Activated naive CD8-positive, alpha-beta T cell treated with anti-CD3 and anti-CD28 coated beads, Interleukin-2, amount 50 U/mL, for 24 hours (primary cell): ENCODE results near the gene PCDHA5.
"Not testable (repeated sequence)": the region's sequence is repeated elsewhere in the genome, so short reads cannot be mapped to it uniquely, and the experiment has no call there.

Source experiments
- ATAC-seq: fragments of 150-1000 bp; cut with Tn5 transposase; one replicate; pipeline ENCODE4 v1.10.0; 2021
- DNase-seq: peaks from one replicate; pipeline ENCODE4 v3.0.0; 2021
- H3K27ac Mint-ChIP-seq: one replicate; pipeline ENCODE4 v1.8.0; 2021; ENCODE audit warnings: mild to moderate bottlenecking, mixed read lengths
- H3K27me3 Mint-ChIP-seq: one replicate; pipeline ENCODE4 v1.8.0; 2021; ENCODE audit warnings: mixed read lengths
- H3K36me3 Mint-ChIP-seq: one replicate; pipeline ENCODE4 v1.8.0; 2021; ENCODE audit warnings: low read depth, mixed read lengths
- H3K4me1 Mint-ChIP-seq: one replicate; pipeline ENCODE4 v1.8.0; 2021; ENCODE audit warnings: mixed read lengths
- H3K4me3 Mint-ChIP-seq: one replicate; pipeline ENCODE4 v1.8.0; 2021; ENCODE audit warnings: mild to moderate bottlenecking, moderate library complexity, mixed read lengths
- H3K9me3 Mint-ChIP-seq: one replicate; pipeline ENCODE4 v1.8.0; 2021; ENCODE audit warnings: mixed read lengths

The PCDHA5 gene

GRCh38 chr5:140821375-140822280 lies at the start of gene PCDHA5:
Gene PCDHA5, plus strand, starts transcription at chr5:140821613.
- H3K27me3 Mint-ChIP-seq = peaks cover 18% of the 10 kb centered on the region
- no peak for ATAC-seq
- no peak within 1 kb of the TSS for H3K27ac Mint-ChIP-seq
- H3K4me3 Mint-ChIP-seq = no peak within 1 kb of the TSS
- H3K36me3 Mint-ChIP-seq = peaks cover 5% of the 10 kb centered on the region
- no peaks in the 10 kb centered on the region for H3K4me1 Mint-ChIP-seq
- DNase-seq = peak; percentile 40
- peaks cover 14% of the 10 kb centered on the region for H3K9me3 Mint-ChIP-seq

GRCh38 chr5:140780512-140780911 lies 40.9 kb upstream of the PCDHA5 start:
- Mint-ChIP-seq H3K4me1 (no peaks in the 10 kb centered on the region), H3K9me3 (peaks cover 77% of the 10 kb centered on the region), H3K36me3 (peaks cover 12% of the 10 kb centered on the region), H3K27me3 (peaks cover 6% of the 10 kb centered on the region), H3K4me3 (no peak overlapping the region), H3K27ac (no peak overlapping the region)
- DNase-seq (no peak), ATAC-seq (no peak)

- peaks cover 49% of the 10 kb centered on the region for H3K9me3 Mint-ChIP-seq
- H3K36me3 Mint-ChIP-seq = peaks cover 23% of the 10 kb centered on the region
- H3K27me3 Mint-ChIP-seq = peaks cover 20% of the 10 kb centered on the region
- no peaks in the 10 kb centered on the region for H3K4me1 Mint-ChIP-seq
- DNase-seq (no peak), ATAC-seq (no peak)
- H3K4me3 Mint-ChIP-seq = no peak within 1 kb of the TSS
- H3K27ac Mint-ChIP-seq = no peak within 1 kb of the TSS
Observed at GRCh38 chr5:140785905-140786686, 35.3 kb upstream of the PCDHA5 start, which contains the start of gene PCDHA1. Gene PCDHA1, plus strand, starts transcription at chr5:140786140.

GRCh38 chr5:140787422-140787821 lies 34.0 kb upstream of the PCDHA5 start:
- H3K4me1 Mint-ChIP-seq, ATAC-seq, H3K4me3 Mint-ChIP-seq, H3K27ac Mint-ChIP-seq, DNase-seq: not testable (repeated sequence)
- Mint-ChIP-seq H3K36me3 (peaks cover 21% of the 10 kb centered on the region), H3K9me3 (peaks cover 51% of the 10 kb centered on the region), H3K27me3 (peaks cover 25% of the 10 kb centered on the region)

DNA sequence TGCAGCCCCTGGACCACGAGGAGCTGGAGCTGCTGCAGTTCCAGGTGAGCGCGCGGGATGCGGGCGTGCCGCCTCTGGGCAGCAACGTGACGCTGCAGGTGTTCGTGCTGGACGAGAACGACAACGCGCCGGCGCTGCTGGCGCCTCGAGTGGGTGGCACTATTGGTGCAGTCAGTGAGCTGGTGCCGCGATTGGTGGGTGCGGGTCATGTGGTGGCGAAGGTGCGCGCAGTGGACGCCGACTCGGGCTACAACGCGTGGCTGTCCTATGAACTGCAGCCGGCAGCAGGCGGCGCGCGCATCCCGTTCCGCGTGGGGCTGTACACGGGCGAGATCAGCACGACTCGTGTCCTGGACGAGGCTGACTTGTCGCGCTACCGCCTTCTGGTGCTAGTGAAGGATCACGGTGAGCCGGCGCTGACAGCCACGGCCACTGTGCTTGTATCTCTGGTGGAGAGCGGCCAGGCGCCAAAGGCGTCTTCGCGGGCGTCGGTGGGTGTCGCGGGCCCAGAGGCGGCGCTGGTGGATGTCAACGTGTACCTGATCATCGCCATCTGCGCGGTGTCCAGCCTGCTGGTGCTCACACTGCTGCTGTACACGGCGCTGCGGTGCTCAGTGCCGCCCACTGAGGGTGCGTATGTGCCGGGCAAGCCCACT lies 33.4 kb upstream of the PCDHA5 start:
- Mint-ChIP-seq H3K36me3 (peaks cover 21% of the 10 kb centered on the region), H3K9me3 (peaks cover 51% of the 10 kb centered on the region), H3K27me3 (peaks cover 25% of the 10 kb centered on the region)
- not testable (repeated sequence) for H3K4me3 Mint-ChIP-seq, ATAC-seq, DNase-seq, H3K4me1 Mint-ChIP-seq, H3K27ac Mint-ChIP-seq

DNA sequence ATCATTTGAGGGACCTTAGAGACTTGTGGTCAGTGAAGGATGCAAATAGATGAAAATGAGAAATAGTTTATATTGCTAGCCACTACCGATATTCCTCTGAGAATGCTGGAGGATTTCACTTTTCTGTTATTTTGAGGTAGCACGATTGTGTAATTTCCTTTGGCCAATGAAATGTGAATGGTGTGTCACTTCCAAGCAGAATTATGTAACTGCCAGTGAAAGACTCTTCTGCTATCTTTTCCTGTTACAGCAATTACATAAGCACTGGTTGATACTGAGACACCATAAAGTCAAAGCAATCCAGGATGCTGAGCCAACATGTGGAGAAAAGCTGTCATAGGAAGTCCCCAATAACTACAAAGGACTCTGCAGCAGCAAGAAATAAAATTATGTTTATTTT lies 30.3 kb upstream of the PCDHA5 start:
- H3K9me3 Mint-ChIP-seq = peaks cover 50% of the 10 kb centered on the region
- DNase-seq = no peak
- H3K27me3 Mint-ChIP-seq = peaks cover 27% of the 10 kb centered on the region
- H3K4me1 Mint-ChIP-seq = no peaks in the 10 kb centered on the region
- no peak overlapping the region for H3K27ac Mint-ChIP-seq
- no peak for ATAC-seq
- H3K36me3 Mint-ChIP-seq = peaks cover 24% of the 10 kb centered on the region
- no peak overlapping the region for H3K4me3 Mint-ChIP-seq

DNA sequence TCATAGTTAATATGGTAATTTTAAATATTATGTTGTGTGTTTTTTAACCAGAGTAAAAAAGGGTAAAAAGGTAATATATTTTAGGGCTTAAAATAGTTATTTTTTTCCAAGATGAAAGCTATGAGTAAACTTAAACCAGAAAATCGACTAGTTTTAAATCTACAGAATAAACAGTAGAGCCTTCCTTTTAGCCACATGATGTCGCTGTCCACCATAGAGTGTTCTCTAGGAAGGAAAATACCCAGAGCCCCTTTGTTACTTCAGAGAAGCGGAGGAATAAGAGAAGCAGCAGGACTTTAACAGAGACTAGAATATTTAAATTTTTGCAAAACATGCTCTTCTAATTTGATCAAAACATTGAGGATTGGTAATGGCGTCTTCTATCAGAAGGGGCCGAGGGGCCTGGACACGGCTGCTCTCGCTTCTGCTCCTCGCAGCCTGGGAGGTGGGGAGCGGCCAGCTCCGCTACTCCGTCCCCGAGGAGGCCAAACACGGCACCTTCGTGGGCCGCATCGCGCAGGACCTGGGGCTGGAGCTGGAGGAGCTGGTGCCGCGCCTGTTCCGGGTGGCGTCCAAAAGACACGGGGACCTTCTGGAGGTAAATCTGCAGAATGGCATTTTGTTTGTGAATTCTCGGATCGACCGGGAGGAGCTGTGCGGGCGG lies 26.7 kb upstream of the PCDHA5 start, which contains the start of gene PCDHA2:
PCDHA2 (plus strand) TSS at position 258 of the 664 bp plus-strand sequence.
- no peak for ATAC-seq
- H3K4me3 Mint-ChIP-seq = no peak within 1 kb of the TSS
- peaks cover 15% of the 10 kb centered on the region for H3K36me3 Mint-ChIP-seq
- peaks cover 14% of the 10 kb centered on the region for H3K27me3 Mint-ChIP-seq
- peaks cover 47% of the 10 kb centered on the region for H3K9me3 Mint-ChIP-seq
- H3K27ac Mint-ChIP-seq = no peak within 1 kb of the TSS
- no peak for DNase-seq
- no peaks in the 10 kb centered on the region for H3K4me1 Mint-ChIP-seq

GRCh38 chr5:140795259-140795641 lies 26.2 kb upstream of the PCDHA5 start:
- Mint-ChIP-seq H3K9me3 (peaks cover 50% of the 10 kb centered on the region), H3K27me3 (peaks cover 16% of the 10 kb centered on the region), H3K36me3 (peaks cover 15% of the 10 kb centered on the region), H3K4me1 (no peaks in the 10 kb centered on the region), H3K4me3 (no peak overlapping the region), H3K27ac (no peak overlapping the region)
- DNase-seq (no peak), ATAC-seq (no peak)

GRCh38 chr5:140796072-140796717 lies 25.2 kb upstream of the PCDHA5 start:
- peaks cover 53% of the 10 kb centered on the region for H3K9me3 Mint-ChIP-seq

DNA sequence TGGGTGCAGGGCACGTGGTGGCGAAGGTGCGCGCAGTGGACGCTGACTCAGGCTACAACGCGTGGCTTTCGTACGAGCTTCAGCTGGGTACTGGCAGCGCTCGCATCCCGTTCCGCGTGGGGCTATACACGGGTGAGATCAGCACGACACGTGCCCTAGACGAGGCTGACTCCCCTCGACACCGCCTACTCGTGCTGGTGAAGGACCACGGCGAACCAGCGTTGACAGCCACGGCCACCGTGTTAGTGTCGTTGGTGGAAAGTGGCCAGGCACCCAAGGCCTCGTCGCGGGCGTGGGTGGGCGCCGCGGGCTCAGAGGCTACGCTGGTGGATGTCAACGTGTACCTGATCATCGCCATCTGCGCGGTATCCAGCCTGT lies 24.7 kb upstream of the PCDHA5 start:
- Mint-ChIP-seq H3K9me3 (peaks cover 52% of the 10 kb centered on the region), H3K4me1 (no peaks in the 10 kb centered on the region), H3K27me3 (peaks cover 16% of the 10 kb centered on the region), H3K4me3 (no peak overlapping the region), H3K27ac (no peak overlapping the region), H3K36me3 (peaks cover 21% of the 10 kb centered on the region)
- ATAC-seq = no peak
- DNase-seq = no peak

More at GRCh38 chr5:140796072-140796717, 25.2 kb upstream of the PCDHA5 start:
- DNase-seq, H3K4me3 Mint-ChIP-seq, H3K27ac Mint-ChIP-seq, ATAC-seq, H3K4me1 Mint-ChIP-seq: not testable (repeated sequence)
- H3K27me3 Mint-ChIP-seq = peaks cover 16% of the 10 kb centered on the region
- peaks cover 19% of the 10 kb centered on the region for H3K36me3 Mint-ChIP-seq

GRCh38 chr5:140800816-140801493 lies 20.5 kb upstream of the PCDHA5 start, which contains the start of gene PCDHA3:
Gene PCDHA3, plus strand, starts transcription at chr5:140801057.
- peaks cover 13% of the 10 kb centered on the region for H3K27me3 Mint-ChIP-seq
- peaks cover 18% of the 10 kb centered on the region for H3K36me3 Mint-ChIP-seq
- no peak for ATAC-seq
- DNase-seq = no peak
- H3K27ac Mint-ChIP-seq = no peak within 1 kb of the TSS
- H3K4me1 Mint-ChIP-seq = no peaks in the 10 kb centered on the region
- H3K9me3 Mint-ChIP-seq = peaks cover 42% of the 10 kb centered on the region
- H3K4me3 Mint-ChIP-seq = no peak within 1 kb of the TSS

- H3K27me3 Mint-ChIP-seq = peaks cover 18% of the 10 kb centered on the region
- H3K9me3 Mint-ChIP-seq = peaks cover 42% of the 10 kb centered on the region
- no peak overlapping the region for H3K4me3 Mint-ChIP-seq
- no peaks in the 10 kb centered on the region for H3K4me1 Mint-ChIP-seq
- no peak overlapping the region for H3K27ac Mint-ChIP-seq
- ATAC-seq (no peak), DNase-seq (no peak)
- peaks cover 18% of the 10 kb centered on the region for H3K36me3 Mint-ChIP-seq
Observed at GRCh38 chr5:140801494-140801841, 19.9 kb upstream of the PCDHA5 start.

GRCh38 chr5:140802381-140802780 lies 19.0 kb upstream of the PCDHA5 start:
- H3K4me1 Mint-ChIP-seq, ATAC-seq, DNase-seq, H3K4me3 Mint-ChIP-seq, H3K27ac Mint-ChIP-seq: not testable (repeated sequence)
- Mint-ChIP-seq H3K27me3 (peaks cover 18% of the 10 kb centered on the region), H3K36me3 (peaks cover 21% of the 10 kb centered on the region), H3K9me3 (peaks cover 44% of the 10 kb centered on the region)
